Effector memory CD8-positive, alpha-beta T cell (primary cell): ENCODE measurements around the gene AGPAT3.

Experiments
- ATAC-seq: fragments of 150-1000 bp; cut with Tn5 transposase; replicated peaks from 2 replicates; pipeline ENCODE4 v1.10.0; 2021; ENCODE audit warnings: mild to moderate bottlenecking, moderate library complexity
- DNase-seq, 3 experiments: peaks; one replicate each; pipeline ENCODE4 v3.0.0; 2021
- H3K27ac Mint-ChIP-seq, 2 donors: one replicate each; pipeline ENCODE4 v1.8.0; 2022; ENCODE audit warnings: mild to moderate bottlenecking in 2 of 2, mixed read lengths in 2 of 2, moderate library complexity in 2 of 2
- H3K27me3 Mint-ChIP-seq, 2 donors: one replicate each; pipeline ENCODE4 v1.8.0; 2022; ENCODE audit warnings: mixed read lengths in 2 of 2
- H3K36me3 Mint-ChIP-seq: one replicate; pipeline ENCODE4 v1.8.0; 2022; ENCODE audit warnings: mild to moderate bottlenecking, moderate library complexity, mixed read lengths; ENCODE audit not compliant: insufficient read depth
- H3K4me1 Mint-ChIP-seq, 2 donors: one replicate each; pipeline ENCODE4 v1.8.0; 2022; ENCODE audit warnings: low read depth in 2 of 2, mixed read lengths in 2 of 2
- H3K4me3 Mint-ChIP-seq, 2 donors: one replicate each; pipeline ENCODE4 v1.8.0; 2022; ENCODE audit warnings: mild to moderate bottlenecking in 2 of 2, mixed read lengths in 2 of 2, moderate library complexity in 2 of 2
- H3K9me3 Mint-ChIP-seq, 2 donors: one replicate each; pipeline ENCODE4 v1.8.0; 2022; ENCODE audit warnings: mixed read lengths in 2 of 2

The AGPAT3 gene

DNA sequence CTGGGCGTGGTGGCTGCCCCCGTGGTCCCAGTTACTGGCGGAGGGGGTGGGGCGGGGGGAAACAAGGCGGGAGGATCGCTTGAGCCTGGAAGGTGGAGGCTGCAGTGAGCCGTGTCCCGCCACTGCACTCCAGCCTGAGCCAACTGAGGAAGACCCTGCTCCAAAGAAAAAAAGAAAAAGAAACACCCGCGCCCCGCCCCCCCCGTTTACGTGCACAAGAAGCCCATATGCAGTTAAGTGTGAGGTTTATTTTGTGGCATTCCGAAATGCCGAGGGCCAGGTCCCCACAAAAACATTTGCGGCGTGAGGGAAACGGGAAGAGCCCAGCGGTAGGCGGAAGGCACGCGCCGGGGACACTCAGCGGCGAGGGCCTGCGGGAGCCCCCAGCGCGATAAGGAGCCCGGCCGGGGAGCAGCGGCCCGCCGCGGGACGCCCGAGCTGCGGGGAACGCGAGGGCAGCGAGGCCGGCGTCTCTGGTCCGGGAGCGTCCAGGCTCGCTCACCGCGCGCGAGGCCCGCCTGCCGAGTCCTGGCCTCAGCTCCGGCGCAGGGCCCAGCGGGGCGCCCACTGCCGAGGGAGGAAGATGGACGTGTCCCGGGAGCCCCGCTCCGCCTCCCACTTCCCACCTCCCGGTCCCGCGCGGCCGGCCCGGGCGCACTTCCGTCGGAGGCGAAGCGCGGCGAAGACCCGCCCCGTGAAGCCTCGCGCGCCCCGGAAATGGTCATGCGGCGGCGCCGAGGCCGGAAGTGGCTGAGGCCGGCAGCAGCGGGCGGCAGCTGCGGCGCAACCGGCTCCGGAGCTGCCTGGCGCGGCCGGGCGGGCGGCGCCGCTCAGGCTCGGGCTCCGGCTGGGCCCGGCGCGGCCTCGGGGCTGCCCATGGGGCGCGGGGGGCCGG is 146.8 kb downstream of the AGPAT3 start, which contains the start of gene TRAPPC10:
TSS of gene TRAPPC10 (plus strand) at position 731 of the 895 bp plus-strand sequence. CDS start 185 bp downstream, outside the sequence.
- no peaks in the 10 kb centered on the region for H3K27me3 Mint-ChIP-seq
- H3K9me3 Mint-ChIP-seq = no peaks in the 10 kb centered on the region
- peaks cover 35 to 40% of the 10 kb centered on the region in 2 donors for H3K4me1 Mint-ChIP-seq
- DNase-seq = peak; percentile 65 to 74 (median 67)
- peak within 1 kb of the TSS; percentile 87 to 88 for H3K4me3 Mint-ChIP-seq
- peaks cover 23% of the 10 kb centered on the region for H3K36me3 Mint-ChIP-seq
- peak within 1 kb of the TSS; percentile 91 to 93 for H3K27ac Mint-ChIP-seq
- ATAC-seq = peak; percentile 64

DNA sequence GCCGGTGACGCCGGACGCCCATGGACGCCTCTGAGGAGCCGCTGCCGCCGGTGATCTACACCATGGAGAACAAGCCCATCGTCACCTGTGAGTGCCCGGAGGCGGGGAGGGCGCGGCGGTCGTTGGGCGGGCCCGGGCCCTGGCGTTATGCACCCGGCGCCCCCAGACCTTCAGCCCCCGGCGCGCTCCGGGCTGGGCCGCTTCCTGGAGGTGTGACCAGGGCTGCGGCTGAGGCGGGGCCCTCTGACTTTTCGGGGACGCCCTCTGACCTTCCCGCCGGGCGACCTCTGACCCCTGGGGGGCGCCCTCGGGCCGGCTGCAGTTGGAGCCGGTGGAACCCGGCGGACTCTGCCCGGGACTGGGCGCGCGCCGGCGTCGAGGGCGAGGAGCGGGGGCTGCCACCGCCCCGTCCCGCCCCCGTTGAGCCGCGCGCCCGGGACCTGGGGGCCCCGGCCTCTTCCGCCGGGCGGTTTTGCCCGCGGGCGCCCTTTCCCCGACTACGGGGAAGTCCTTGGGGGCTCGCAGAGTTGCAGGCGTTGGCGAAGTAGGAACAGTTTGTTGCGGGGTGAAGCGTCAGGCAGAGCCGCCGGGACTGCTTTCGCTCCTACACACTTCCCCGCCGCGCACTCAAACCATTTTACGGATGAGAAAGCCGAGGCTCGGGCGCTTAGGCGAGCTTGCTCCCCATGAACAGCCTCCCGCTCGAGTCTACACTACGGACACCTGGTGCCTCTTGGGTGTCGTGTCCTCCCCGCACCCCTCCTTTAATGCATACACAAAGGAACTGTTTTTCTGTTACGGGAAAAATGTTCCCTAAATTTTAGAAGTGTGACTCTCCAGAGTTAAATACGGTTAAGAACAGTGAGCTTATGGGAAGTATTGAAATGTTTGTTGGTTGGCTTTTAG is 147.7 kb downstream of the AGPAT3 start:
- Mint-ChIP-seq H3K4me1 (peaks cover 41 to 48% of the 10 kb centered on the region in 2 donors), H3K27ac (peak overlapping the region; percentile 83 to 92), H3K4me3 (peak overlapping the region; percentile 87 to 88), H3K27me3 (no peaks in the 10 kb centered on the region), H3K9me3 (no peaks in the 10 kb centered on the region), H3K36me3 (peaks cover 23% of the 10 kb centered on the region)
- peak; percentile 73 for ATAC-seq
- peak; percentile 76 to 79 (median 77) for DNase-seq

DNA sequence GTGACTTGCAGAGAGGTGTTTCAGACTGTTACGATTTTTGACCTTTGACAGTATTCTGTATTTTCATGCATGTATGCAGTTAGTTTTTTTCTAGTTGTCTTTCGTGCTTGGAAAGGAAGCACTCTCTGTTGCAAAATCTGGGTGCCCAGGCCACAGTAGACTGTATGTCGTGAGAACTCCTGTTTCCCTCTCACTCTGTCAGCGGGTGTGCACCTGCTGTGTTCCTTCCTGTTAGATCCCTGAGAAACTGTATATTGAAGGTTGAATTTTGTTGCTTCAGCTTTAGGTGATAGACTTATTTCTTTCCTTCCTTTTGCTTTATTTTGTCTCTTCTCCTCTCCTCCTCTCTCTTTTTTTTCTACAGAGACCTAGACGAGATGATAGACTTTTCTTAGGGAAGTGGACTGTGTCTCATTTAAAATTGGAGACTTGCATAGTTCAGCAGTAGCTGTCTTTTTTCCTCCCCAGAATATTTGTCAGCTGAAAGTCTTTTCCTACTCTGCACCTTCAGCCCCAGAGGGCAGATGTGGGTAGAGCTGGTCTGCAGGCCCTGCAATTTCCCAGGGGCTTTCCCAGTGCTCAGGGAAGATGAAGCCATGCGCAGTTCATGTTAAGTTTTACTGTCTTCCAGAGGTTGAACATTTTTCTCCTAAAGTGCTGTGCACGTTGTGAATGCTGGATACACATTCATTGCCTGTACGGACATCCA is 148.5 kb downstream of the AGPAT3 start:
- Mint-ChIP-seq H3K4me1 (peaks cover 45 to 54% of the 10 kb centered on the region in 2 donors), H3K27ac (peak overlapping the region; percentile 83 to 92), H3K36me3 (peaks cover 26% of the 10 kb centered on the region), H3K27me3 (no peaks in the 10 kb centered on the region), H3K9me3 (no peaks in the 10 kb centered on the region), H3K4me3 (peak overlapping the region; percentile 87 to 88)
- DNase-seq (peak; percentile 13 to 25 (median 16)), ATAC-seq (peak; percentile 15)

DNA sequence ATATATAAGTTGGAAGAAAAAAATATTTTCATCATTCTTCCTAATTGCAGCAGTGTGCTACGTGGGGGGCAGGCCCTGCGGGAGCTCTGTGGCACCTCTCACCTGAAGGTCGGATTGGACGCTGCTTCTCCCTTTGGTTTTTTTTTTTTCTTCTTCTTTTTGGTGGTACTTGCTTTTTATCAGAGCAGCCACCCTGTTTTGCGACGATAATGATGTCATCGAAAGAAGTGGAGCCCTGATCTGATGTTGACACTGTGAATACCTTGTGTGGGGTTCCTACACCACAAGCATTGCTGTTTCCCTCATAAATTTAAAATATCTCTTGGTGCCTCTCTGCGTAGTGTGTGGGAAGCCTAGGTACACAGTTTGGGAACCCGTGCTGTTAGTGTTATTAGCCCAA is 152.6 kb downstream of the AGPAT3 start:
- H3K4me3 Mint-ChIP-seq = peak overlapping the region; percentile 43 to 48
- peaks cover 66 to 80% of the 10 kb centered on the region in 2 donors for H3K4me1 Mint-ChIP-seq
- no peak for ATAC-seq
- peaks cover 29% of the 10 kb centered on the region for H3K36me3 Mint-ChIP-seq
- no peaks in the 10 kb centered on the region for H3K9me3 Mint-ChIP-seq
- no peak for DNase-seq
- no peaks in the 10 kb centered on the region for H3K27me3 Mint-ChIP-seq
- H3K27ac Mint-ChIP-seq = peak overlapping the region in 1 of 2 donors; percentile 67

DNA sequence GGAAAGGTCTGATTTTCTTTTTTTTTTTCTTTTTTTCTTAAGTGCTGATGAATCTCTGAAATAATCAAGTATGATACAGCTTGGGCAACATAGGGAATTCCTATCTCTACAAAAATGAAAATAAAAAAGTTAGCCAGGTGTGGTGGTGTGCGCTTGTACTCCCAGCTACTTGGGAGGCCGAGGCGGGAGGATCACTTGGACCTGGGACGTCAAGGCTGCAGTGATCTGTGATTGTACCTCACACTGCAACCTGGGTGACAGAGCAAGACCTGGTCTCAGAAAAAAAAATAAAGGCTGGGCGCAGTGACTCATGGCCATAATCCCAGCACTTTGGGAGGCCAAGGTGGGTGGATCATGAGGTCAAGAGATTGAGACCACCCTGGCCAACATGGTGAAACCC is 153.1 kb downstream of the AGPAT3 start:
- H3K27ac Mint-ChIP-seq = peak overlapping the region in 1 of 2 donors; percentile 67
- H3K27me3 Mint-ChIP-seq = no peaks in the 10 kb centered on the region
- DNase-seq (no peak), ATAC-seq (no peak)
- peaks cover 34% of the 10 kb centered on the region for H3K36me3 Mint-ChIP-seq
- H3K4me3 Mint-ChIP-seq = peak overlapping the region; percentile 43 to 48
- H3K4me1 Mint-ChIP-seq = peaks cover 68 to 83% of the 10 kb centered on the region in 2 donors
- no peaks in the 10 kb centered on the region for H3K9me3 Mint-ChIP-seq

DNA sequence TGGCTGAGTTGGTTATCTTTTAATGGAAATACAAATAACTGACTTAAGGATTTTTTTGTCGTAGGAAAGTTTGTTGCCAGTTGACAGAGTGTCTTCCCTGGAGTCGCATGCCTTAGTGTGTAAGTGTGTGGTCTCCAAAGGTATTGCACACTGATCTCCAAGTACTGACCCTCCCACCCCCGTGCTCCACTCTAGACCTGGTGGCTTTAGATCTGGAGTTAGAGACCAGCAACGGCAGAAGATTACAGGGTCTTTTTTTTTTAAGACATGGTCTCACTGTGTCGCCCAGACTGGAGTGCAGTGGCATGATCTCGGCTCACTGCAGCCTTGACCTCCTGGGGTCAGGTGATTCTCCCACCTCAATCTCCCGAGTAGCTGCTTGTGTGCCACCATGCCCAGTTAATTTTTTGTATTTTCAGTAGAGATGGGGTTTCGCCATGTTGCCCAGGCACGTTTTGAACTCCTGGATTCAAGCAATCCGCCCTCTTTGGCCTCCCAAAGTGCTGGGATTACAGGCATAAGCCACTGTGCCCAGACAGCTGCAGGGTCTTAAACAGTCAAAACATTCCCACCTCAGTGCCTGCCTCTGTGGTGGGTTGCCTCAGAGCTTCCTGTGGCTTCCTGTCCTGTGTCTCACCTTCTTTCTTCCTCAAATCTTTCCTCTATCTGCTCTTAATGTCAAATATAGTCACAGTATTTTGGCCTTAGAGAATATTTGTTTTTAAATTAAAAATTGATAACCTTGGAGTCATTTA is 154.0 kb downstream of the AGPAT3 start:
- peak overlapping the region; percentile 56 to 69 for H3K4me3 Mint-ChIP-seq
- no peak for DNase-seq
- ATAC-seq = peak; percentile 27
- H3K27ac Mint-ChIP-seq = peak overlapping the region; percentile 84 to 89
- H3K9me3 Mint-ChIP-seq = no peaks in the 10 kb centered on the region
- peaks cover 63 to 82% of the 10 kb centered on the region in 2 donors for H3K4me1 Mint-ChIP-seq
- peaks cover 36% of the 10 kb centered on the region for H3K36me3 Mint-ChIP-seq
- no peaks in the 10 kb centered on the region for H3K27me3 Mint-ChIP-seq

DNA sequence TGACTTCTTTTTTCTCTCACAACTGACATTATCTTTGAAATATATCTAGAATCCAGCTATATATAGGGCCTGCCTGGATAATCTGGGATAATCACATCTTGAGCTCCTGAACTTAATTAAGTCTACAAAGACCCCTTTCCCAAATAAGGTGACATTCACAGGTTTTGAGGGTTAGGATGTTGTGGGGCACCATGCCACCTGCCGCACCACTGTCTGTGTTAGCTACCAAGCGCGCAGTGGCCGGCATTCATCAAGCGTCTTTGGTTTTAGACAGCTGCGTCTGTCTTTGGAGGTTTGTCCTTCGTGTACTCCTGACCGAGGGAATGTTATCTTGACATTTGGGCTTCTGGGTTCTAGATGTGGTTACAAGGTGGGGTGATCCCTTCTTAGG is 154.5 kb downstream of the AGPAT3 start:
- peak overlapping the region; percentile 84 to 89 for H3K27ac Mint-ChIP-seq
- no peak for ATAC-seq

DNA sequence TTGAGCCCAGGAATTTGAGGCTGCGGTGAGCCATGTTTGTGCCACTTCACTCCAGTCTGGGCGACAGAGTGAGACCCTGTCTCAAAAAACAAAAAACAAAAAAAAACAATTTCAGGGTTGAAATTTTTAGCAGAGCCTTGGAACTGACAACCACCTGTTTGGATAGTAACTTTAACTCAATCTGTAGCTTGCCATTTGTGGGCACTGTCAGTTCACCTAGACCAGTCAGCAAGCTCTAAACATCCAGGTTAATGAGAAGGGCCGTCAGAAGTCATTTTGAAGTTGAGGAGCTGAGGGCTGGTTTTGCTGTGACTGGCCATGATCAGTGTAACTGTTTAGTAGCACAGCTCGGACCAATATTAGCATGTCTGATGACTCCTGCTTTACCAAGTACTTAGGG is 155.5 kb downstream of the AGPAT3 start:
- H3K4me1 Mint-ChIP-seq = peaks cover 63 to 82% of the 10 kb centered on the region in 2 donors
- peaks cover 23% of the 10 kb centered on the region for H3K36me3 Mint-ChIP-seq
- no peak overlapping the region for H3K4me3 Mint-ChIP-seq
- no peaks in the 10 kb centered on the region for H3K9me3 Mint-ChIP-seq
- no peaks in the 10 kb centered on the region for H3K27me3 Mint-ChIP-seq
- peak overlapping the region; percentile 66 to 84 for H3K27ac Mint-ChIP-seq
- DNase-seq = no peak
- no peak for ATAC-seq

More for the DNA sequence above, 154.5 kb downstream of the AGPAT3 start:
- no peaks in the 10 kb centered on the region for H3K27me3 Mint-ChIP-seq
- peak overlapping the region; percentile 56 to 69 for H3K4me3 Mint-ChIP-seq
- peaks cover 32% of the 10 kb centered on the region for H3K36me3 Mint-ChIP-seq
- no peak for DNase-seq
- H3K4me1 Mint-ChIP-seq = peaks cover 59 to 81% of the 10 kb centered on the region in 2 donors
- H3K9me3 Mint-ChIP-seq = no peaks in the 10 kb centered on the region

DNA sequence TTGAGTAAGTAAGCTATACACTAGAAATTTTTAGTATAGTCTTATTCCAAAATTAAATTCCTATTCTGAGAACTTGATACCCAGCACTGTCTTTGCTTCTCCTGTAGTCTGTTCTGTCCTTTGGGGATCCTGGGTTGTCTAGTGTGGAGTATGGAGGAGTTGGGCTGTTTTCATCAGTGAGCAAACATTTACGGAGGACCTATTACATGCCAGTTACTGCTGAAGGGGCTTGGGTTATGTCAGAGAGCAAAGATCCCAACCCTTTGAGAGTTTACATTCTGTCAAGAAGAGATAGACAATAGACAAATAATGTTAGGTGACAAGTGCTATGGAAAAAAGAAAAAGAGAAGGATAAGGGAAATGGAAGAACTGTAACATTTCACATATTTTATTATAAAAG is 156.0 kb downstream of the AGPAT3 start:
- H3K27me3 Mint-ChIP-seq = no peaks in the 10 kb centered on the region
- H3K4me3 Mint-ChIP-seq = no peak overlapping the region
- peak overlapping the region; percentile 66 to 84 for H3K27ac Mint-ChIP-seq
- ATAC-seq (no peak), DNase-seq (no peak)
- H3K36me3 Mint-ChIP-seq = peaks cover 23% of the 10 kb centered on the region
- H3K4me1 Mint-ChIP-seq = peaks cover 64 to 82% of the 10 kb centered on the region in 2 donors
- no peaks in the 10 kb centered on the region for H3K9me3 Mint-ChIP-seq

DNA sequence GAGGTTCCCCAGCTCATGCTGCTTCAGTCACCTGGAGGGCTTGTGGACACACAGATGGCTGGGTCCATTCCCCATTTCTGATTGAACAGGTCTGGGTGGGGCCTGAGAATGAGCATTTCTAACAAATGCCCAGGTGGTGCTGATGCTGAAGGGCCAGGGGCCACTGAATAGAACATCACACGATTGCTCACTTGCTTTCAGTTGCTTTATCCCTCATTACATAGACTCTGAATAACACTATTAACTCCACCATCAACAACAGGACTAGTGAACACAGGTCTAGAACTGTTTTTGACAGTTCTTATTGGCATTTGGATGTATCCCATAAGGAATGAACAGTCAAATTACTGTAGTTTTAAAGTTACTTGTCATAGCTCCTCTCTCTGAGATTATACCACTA is 159.2 kb downstream of the AGPAT3 start:
- ATAC-seq (no peak), DNase-seq (no peak)
- no peaks in the 10 kb centered on the region for H3K27me3 Mint-ChIP-seq
- peak overlapping the region in 1 of 2 donors; percentile 53 for H3K4me3 Mint-ChIP-seq
- H3K4me1 Mint-ChIP-seq = peaks cover 62 to 80% of the 10 kb centered on the region in 2 donors
- no peaks in the 10 kb centered on the region for H3K9me3 Mint-ChIP-seq
- peak overlapping the region; percentile 44 to 84 for H3K27ac Mint-ChIP-seq
- peaks cover 33% of the 10 kb centered on the region for H3K36me3 Mint-ChIP-seq

DNA sequence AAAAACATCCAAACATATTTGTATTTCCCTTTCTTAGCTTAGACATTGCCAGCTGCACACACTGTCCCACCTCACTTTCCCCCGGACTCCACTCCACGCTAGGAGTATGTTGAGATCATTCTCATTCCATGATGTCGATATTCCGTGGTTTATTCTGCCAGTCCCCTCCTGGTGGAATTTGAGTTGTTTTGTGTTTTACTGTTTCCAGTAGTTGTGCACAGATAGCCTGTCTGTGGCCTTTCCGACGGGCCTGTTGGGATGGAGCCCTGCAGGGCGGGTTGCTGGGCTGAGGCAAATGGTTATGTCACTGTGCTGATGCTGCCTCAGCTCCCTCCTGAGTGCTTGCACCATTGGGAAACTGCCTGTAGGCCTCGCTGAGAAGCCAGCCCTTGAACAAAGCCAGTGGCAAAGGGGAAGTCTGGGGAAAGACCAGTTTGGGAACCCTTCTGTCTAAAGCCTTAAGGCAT is 159.9 kb downstream of the AGPAT3 start:
- DNase-seq = no peak
- H3K4me1 Mint-ChIP-seq = peaks cover 63 to 80% of the 10 kb centered on the region in 2 donors
- H3K9me3 Mint-ChIP-seq = no peaks in the 10 kb centered on the region
- H3K27me3 Mint-ChIP-seq = no peaks in the 10 kb centered on the region
- H3K36me3 Mint-ChIP-seq = peaks cover 32% of the 10 kb centered on the region
- H3K27ac Mint-ChIP-seq = peak overlapping the region; percentile 59 to 84
- no peak for ATAC-seq
- peak overlapping the region; percentile 25 to 53 for H3K4me3 Mint-ChIP-seq

DNA sequence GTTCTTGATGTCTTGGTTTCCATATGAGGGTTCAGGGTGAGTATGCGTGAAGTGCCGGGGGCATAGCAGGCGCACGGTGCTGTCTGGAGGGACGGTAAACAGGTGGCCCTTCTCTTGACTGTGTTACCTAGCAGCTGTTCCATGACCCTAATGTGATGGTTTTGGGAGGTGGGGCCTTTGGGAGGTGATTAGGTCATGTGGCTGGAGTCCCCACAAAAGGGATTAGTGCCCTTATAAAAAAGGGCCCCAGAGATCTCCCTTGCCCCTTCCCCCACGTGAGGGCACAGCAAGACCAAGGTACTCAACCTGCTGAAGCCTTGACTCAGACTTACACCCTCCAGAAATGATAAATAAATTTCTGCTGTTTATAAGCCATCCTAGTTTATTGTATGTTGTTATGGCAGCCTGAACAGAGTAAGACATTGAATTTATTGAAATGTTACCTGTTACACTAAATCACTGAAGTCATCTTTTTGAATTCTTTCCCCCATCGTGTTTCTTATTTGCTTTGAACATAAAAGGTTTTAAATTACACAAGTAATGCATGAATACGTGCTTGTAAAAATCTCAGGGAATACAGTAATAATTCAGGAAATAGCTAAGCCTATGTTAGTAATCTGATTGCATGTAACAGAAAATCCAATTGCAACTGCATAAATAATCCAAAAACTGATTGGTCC is 162.7 kb downstream of the AGPAT3 start:
- DNase-seq = no peak
- no peak overlapping the region for H3K4me3 Mint-ChIP-seq
- H3K27ac Mint-ChIP-seq = no peak overlapping the region
- ATAC-seq = no peak
- H3K27me3 Mint-ChIP-seq = no peaks in the 10 kb centered on the region
- H3K9me3 Mint-ChIP-seq = no peaks in the 10 kb centered on the region
- H3K36me3 Mint-ChIP-seq = peaks cover 43% of the 10 kb centered on the region
- H3K4me1 Mint-ChIP-seq = peaks cover 58 to 76% of the 10 kb centered on the region in 2 donors
